Fibroblast of gingiva (primary cell): ENCODE data around the gene GCDH.
"Not testable (repeated sequence)": the region's sequence is repeated elsewhere in the genome, so short reads cannot be mapped to it uniquely, and the experiment has no call there.

Source experiments
- DNase-seq: peaks from one replicate; pipeline ENCODE4 v3.0.0-alpha.2; 2011; ENCODE audit warnings: low read depth

The GCDH gene

GRCh38 chr19:12890787-12891552, at the start of gene GCDH:
TSS of gene GCDH (plus strand) at chr19:12891160. CDS start at chr19:12891305, 145 bp downstream.
- peak; percentile 98 for DNase-seq

DNA sequence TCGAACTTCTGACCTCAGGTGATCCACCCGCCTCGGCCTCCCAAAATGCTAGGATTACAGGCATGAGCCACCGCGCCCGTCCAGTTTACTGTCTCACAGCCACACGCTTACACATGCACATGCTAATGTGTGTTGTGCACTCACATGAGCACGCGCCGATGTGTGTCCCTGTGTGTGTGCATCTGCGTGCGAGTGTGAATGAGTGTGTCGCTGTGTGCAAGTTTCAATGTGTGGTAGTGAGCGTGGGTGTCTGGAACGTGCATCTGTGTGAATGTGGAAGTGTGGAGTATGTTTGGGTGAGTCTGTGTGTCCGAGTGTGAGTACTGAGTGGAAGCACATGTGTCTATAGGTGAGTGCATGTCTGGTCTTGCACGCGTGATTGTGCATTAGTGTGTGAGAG, 48.4 kb upstream of the GCDH start:
- no peak for DNase-seq

- no peak for DNase-seq
These were observed 47.6 kb upstream of the GCDH start for GRCh38 chr19:12843328-12843727.

GRCh38 chr19:12843999-12844732, 46.8 kb upstream of the GCDH start:
- no peak for DNase-seq

DNA sequence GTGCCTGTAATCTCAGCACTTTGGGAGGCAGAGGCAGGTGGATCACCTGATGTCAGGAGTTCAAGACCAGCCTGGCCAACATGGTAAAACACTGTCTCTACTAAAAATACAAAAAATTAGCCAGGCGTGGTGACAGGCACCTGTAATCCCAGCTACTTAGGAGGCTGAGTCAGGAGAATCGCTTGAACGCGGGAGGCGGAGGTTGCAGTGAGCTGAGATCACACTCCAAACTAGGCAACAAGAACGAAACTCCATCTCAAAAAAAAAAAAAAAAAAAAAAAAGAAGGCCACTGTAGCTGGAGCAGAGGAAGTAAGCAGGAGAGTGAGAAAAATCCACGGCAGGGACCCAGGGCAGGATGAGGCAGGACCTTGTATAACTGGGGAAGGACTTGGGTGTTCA, 44.3 kb upstream of the GCDH start:
- not testable (repeated sequence) for DNase-seq

DNA sequence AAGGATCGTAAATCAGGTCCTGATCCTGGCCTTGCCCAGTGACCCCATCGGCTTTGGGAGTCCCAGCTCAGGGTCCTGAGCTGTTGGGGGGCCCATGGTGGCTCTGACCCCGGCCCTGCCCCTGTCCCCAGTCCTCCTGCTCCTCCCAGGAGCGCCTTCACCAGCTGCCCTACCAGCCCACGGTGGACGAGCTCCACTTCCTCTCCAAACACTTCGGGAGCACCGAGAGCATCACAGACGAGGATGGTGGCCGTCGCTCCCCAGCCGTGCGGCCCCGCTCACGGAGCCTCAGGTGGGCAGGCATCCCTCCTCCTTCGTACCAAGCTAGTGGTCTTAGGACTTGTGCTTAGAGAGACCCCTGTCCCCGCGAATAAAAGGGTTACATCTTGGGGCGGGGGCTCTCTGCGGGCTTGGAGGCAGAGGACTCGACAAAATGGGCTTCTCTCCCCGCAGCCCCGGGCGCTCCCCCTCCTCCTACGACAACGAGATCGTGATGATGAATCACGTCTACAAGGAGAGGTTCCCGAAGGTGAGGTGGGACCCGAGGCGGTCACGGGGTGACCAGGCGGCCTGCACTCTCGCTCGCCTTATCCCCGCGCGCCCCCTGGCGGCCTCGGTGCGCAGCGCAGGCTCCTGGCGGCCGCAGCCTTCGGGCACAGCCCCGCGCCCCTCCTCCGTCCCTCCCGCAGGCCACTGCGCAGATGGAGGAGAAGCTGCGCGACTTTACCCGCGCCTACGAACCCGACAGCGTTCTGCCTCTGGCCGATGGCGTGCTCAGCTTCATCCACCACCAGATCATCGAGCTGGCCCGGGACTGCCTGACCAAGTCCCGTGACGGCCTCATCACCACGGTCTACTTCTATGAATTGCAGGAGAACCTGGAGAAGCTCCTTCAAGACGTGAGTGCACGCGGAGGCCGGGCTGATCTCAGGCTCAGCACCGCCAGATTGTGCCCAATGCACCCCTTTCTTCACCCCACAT, 43.5 kb upstream of the GCDH start:
- DNase-seq, result peak; percentile 69

DNA sequence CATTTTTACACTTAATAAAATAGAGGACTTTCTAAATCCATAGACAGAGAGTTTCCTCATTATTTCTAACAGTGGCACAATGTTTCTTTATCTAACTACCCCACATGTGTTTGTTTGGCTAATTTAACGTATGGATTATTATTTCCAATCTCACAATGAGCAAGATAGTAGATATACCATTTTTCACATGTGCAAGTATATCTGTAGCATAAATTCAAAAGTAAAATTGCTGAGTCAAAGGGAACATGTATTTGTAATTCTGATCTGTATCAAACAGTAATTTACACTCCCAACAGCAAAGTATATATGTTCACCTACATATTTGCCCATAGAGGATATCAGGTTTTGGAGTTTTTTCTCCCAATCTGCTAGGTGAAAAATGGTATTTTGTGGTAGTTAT, 34.3 kb upstream of the GCDH start:
- no peak for DNase-seq

- DNase-seq, result no peak
These were observed 32.7 kb upstream of the GCDH start for GRCh38 chr19:12858041-12858928.

DNA sequence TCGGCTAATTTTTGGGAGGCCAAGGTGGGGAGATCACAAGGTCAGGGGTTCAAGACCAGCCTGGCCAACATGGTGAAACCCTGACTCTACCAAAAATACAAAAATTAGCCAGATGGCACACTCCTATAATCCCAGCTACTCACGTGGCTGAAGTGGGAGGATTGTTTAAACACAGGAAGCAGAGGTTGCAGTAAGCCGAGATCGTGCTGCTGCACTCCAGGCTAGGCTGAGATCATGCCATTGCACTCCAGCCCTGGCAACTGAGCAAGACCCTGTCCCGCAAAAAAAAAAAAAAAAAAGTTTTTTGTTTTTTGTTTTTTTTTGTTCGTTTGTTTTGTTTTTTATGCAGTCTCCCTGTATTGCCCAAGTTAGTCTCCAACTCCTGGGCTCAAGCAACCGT, 31.4 kb upstream of the GCDH start:
- DNase-seq, result no peak

GRCh38 chr19:12864143-12864542, 26.8 kb upstream of the GCDH start:
- no peak for DNase-seq

GRCh38 chr19:12864721-12865715, 25.9 kb upstream of the GCDH start:
- DNase-seq, result no peak

DNA sequence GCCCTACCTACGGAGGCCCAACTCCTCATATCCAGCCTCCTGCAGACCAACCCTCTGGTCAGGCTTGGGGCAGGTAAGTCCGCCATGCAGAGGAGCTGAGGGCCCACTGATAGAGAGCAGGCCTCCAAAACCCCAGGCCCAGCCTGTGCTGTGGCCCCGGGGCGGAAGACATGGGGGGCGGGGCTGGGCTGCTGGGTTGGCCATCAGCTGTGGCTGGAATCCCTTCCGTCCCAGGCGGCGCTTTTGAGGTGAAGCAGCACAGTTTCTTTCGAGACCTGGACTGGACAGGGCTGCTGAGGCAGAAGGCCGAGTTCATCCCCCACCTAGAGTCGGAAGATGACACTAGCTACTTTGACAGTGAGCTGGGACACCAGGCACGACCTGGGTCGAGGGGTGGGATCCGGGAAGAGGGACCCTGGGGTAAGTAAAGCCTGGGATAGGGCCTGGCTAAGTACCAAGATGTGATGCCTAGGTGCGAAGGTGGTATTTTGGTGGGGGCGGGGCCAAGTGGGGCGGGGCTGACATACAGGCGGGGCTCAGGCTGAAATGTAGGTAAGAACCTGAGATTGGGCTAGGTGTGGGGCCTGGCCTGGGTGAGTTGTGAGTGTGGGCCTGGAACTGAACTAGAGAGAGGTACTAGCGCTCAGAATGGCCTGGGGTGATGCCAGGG, 25.1 kb upstream of the GCDH start:
- DNase-seq, result no peak

DNA sequence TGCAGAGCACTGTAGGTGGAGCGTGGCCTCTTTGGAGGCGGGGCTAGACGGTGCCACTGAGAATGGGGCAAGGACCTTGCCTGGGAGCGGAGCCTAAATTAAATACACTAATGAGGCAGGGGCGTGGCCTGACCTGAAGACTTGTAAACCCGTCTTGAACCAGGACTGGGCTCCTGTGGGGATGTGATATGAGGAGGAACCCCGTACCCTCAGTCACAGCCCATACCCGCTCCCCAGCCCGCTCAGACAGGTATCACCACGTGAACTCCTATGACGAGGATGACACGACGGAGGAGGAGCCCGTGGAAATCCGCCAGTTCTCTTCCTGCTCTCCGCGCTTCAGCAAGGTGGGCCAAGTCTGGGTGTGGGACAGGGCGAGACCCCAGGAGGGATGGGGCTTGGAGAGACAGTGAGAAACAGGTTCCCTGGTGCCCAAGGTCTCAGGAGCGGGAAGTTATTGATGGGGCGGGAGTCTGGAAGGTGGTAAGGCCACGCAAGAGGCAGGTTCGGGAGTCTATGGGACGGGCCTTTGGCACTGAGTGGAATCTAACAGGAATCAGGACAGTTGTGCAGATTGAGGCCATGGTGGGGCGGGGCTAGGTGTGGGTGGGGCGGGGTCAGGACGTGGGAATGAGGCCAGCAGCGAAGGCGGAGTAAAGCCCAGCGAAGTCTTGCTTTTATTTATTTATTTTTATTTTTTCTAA, 24.4 kb upstream of the GCDH start:
- DNase-seq, result no peak

DNA sequence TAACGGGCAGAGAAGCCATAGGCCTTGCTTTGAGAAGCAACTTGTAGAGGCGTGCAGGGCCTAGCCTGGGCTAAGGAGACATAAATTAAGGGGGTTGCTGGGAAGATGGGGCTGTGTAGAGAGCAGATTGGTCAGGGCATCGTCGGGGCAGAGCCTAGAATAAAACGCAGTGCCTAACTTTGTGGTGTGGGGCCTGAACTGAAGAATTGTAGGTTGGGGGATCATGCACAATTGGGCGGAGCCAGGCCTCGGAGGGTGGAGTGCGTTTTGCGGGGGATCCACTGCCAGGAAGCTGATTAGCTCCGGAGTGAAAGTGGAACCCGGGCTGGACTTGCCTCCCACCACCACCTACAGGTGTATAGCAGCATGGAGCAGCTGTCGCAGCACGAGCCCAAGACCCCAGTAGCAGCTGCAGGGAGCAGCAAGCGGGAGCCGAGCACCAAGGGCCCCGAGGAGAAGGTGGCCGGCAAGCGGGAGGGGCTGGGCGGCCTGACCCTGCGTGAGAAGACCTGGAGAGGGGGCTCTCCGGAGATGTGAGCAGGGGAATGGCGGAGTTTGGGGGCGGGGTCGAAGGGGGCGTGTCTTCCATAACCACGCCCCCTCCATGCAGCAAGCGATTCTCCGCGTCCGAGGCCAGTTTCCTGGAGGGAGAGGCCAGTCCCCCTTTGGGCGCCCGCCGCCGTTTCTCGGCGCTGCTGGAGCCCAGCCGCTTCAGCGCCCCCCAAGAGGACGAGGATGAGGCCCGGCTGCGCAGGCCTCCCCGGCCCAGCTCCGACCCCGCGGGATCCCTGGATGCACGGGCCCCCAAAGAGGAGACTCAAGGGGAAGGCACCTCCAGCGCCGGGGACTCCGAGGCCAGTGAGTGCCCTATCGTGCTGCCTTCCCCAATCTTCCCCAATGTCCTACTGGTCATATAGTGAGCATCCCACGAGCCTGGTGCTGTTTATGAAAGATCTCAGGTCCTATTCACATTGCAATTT, 23.6 kb upstream of the GCDH start:
- DNase-seq, result peak; percentile 34

- no peak for DNase-seq
These were observed 22.3 kb upstream of the GCDH start for GRCh38 chr19:12868540-12869112.

DNA sequence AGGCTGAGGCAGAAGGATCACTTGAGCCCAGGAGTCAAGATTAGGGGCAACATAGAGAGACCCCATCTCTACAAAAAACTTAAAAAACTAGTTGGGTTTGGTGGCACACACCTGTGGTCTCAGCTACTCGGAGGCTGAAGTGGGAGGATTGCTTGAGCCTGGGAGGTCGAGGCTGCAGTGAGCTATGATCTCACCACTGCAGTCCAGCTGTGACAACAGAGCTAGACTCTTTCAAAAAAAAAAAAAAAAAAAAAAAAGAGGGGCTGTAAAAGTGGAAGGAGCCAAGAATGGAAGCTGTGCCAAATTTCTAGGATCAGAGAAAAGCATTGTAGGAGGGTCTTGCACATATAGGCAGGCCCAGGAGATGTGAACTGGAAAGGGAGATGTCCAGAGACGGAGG, 19.3 kb upstream of the GCDH start:
- no peak for DNase-seq

- DNase-seq, result no peak
These were observed 18.7 kb upstream of the GCDH start for GRCh38 chr19:12872255-12872654.
